H1 (cell line): ENCODE results near the gene WDR6. TPM values are rescaled to one million over a fixed set of nuclear protein-coding genes. Genes with fewer than 3 reads are reported as not detected.

Source experiments
- ASH2L ChIP-seq: fragments of 200-600, 300-600 bp; sonication (generic); IDR thresholded peaks from one replicate; pipeline ENCODE4 v1.7.1; 2017; ENCODE audit warnings: low read length
- ATF2 ChIP-seq: IDR thresholded peaks from 2 replicates; pipeline ENCODE4 v1.6.1; 2012; ENCODE audit warnings: low read length, inconsistent platforms
- ATF3 ChIP-seq: IDR thresholded peaks from 2 replicates; pipeline ENCODE4 v1.6.1; 2011; ENCODE audit warnings: low read depth, mild to moderate bottlenecking, low read length; ENCODE audit not compliant: insufficient read depth
- CBX8 ChIP-seq: fragments of 300-800, 300-1000 bp; sonication (generic); IDR thresholded peaks from 2 replicates; pipeline ENCODE4 v1.7.1; 2016; ENCODE audit warnings: low read depth, low read length, borderline replicate concordance
- CEBPB ChIP-seq: IDR thresholded peaks from 2 replicates; pipeline ENCODE4 v1.6.1; 2012; ENCODE audit warnings: low read depth, low read length
- CHD1 ChIP-seq: IDR thresholded peaks from 2 replicates; pipeline ENCODE4 v1.6.1; 2012; ENCODE audit warnings: low read depth, low read length, improper control_type of control experiment
- CREB1 ChIP-seq: IDR thresholded peaks from 2 replicates; pipeline ENCODE4 v1.6.1; 2012; ENCODE audit warnings: inconsistent platforms
- GTF2F1 ChIP-seq: IDR thresholded peaks from 2 replicates; pipeline ENCODE4 v1.6.1; 2012; ENCODE audit warnings: low read depth, low read length, improper control_type of control experiment, borderline replicate concordance
- KDM1A ChIP-seq: fragments of 200-600, 300-600 bp; sonication (generic); IDR thresholded peaks from 2 replicates; pipeline ENCODE4 v1.7.1; 2016; ENCODE audit warnings: mild to moderate bottlenecking, low read length, borderline replicate concordance
- KDM4A ChIP-seq: IDR thresholded peaks from one replicate; pipeline ENCODE4 v1.7.1; 2012; ENCODE audit warnings: low read depth, mild to moderate bottlenecking, moderate library complexity, low read length, inconsistent platforms; ENCODE audit not compliant: severe bottlenecking
- KDM5A ChIP-seq: fragments of 200-600 bp; IDR thresholded peaks from 2 replicates; pipeline ENCODE4 v1.7.1; 2012; ENCODE audit warnings: mild to moderate bottlenecking, low read length, inconsistent platforms, mixed read lengths
- NANOG ChIP-seq: IDR thresholded peaks from 2 replicates; pipeline ENCODE4 v1.6.1; 2011; ENCODE audit warnings: low read length, low read depth, mild to moderate bottlenecking, inconsistent platforms; ENCODE audit not compliant: insufficient read depth, poor library complexity, severe bottlenecking
- POLR2A ChIP-seq, 2 experiments: IDR thresholded peaks; 1 replicate in 1 of 2; 2 replicates in 1 of 2; pipeline ENCODE4 v1.6.1; 2011; ENCODE audit warnings: low read depth in 2 of 2, low read length in 2 of 2, mild to moderate bottlenecking in 2 of 2; ENCODE audit errors: control extremely low read depth in 1 of 2
- RFX5 ChIP-seq: IDR thresholded peaks from 2 replicates; pipeline ENCODE4 v1.6.1; 2011; ENCODE audit warnings: low read depth, low read length, improper control_type of control experiment, borderline replicate concordance
- RNF2 ChIP-seq: fragments of 200-900, 300-1000 bp; sonication (generic); IDR thresholded peaks from 2 replicates; pipeline ENCODE4 v1.7.1; 2016; ENCODE audit warnings: borderline replicate concordance, low read depth, mild to moderate bottlenecking, antibody characterized with exemption, low read length; ENCODE audit not compliant: poor library complexity, severe bottlenecking; ENCODE audit errors: missing control alignments
- RXRA ChIP-seq: IDR thresholded peaks from 2 replicates; pipeline ENCODE4 v1.6.1; 2011; ENCODE audit warnings: low read depth, mild to moderate bottlenecking, low read length, moderate library complexity; ENCODE audit not compliant: insufficient read depth
- SAP30 ChIP-seq: fragments of 300-600 bp; sonication (generic); IDR thresholded peaks from 2 replicates; pipeline ENCODE4 v1.7.1; 2012; ENCODE audit warnings: low read length, moderate library complexity, mild to moderate bottlenecking, inconsistent platforms; ENCODE audit not compliant: insufficient read depth, insufficient replicate concordance
- SIX5 ChIP-seq: IDR thresholded peaks from 2 replicates; pipeline ENCODE4 v1.6.1; 2011; ENCODE audit warnings: mild to moderate bottlenecking, low read depth, low read length
- SP1 ChIP-seq: IDR thresholded peaks from 2 replicates; pipeline ENCODE4 v1.6.1; 2011; ENCODE audit warnings: low read depth, low read length
- SP2 ChIP-seq: IDR thresholded peaks from 2 replicates; pipeline ENCODE4 v1.6.1; 2012; ENCODE audit warnings: mild to moderate bottlenecking, low read length, inconsistent platforms
- TAF1 ChIP-seq: IDR thresholded peaks from 2 replicates; pipeline ENCODE4 v1.6.1; 2011; ENCODE audit warnings: mild to moderate bottlenecking, low read depth, low read length
- TAF7 ChIP-seq: optimal IDR thresholded peaks from 2 replicates; pipeline ENCODE3; 2011; ENCODE audit warnings: low read depth, mild to moderate bottlenecking, inconsistent platforms, low read length, moderate library complexity, borderline replicate concordance
- polyA plus RNA-seq, 7 experiments: library from polyadenylated mRNA; depleted of rRNA in 3 of 7; stranded (reverse) in 5 of 7; unstranded in 2 of 7; fragments of >200 nt in 5 of 7; fragments of 200-250 nt in 2 of 7; gene quantifications; 1 replicate in 5 of 7; 2 replicates in 1 of 7; 4 replicates in 1 of 7; pipeline versions ENCODE4 v1.2.1 to v1.2.3, GENCODE V29; 2011 to 2013; ENCODE audit warnings: missing spikeins in 2 of 7, mixed read lengths in 2 of 7
- total RNA-seq: library from RNA; stranded (reverse); fragmentation: NEBNext Ultra II Directional; extraction: Animal tissue kit (Norgen Biotek cat#: 25700); gene quantifications from 2 replicates; pipeline ENCODE4 v1.2.1, GENCODE V29; 2021

The WDR6 gene
- total and polyA plus RNA-seq, 2 of the 8 experiments (the other 6 are each of a cell fraction or from before 2014, with no cell fraction given) = 180 to 257 TPM

GRCh38 chr3:49017971-49018706 is 10.9 kb downstream of the WDR6 start, which contains the start of gene DALRD3 (continued):
- TF ChIP-seq CHD1 = no peak
- TF ChIP-seq NANOG = no peak
- no peak for TF ChIP-seq RXRA
- TF ChIP-seq SIX5 = no peak
- TF ChIP-seq ASH2L = peak; percentile 42
- TF ChIP-seq CBX8 = no peak
- no peak for TF ChIP-seq RNF2
- no peak for TF ChIP-seq TAF7
- TF ChIP-seq POLR2A (IDR thresholded peaks at IDR 0.05; ENCODE audit: control extremely low read depth in 1 of 2, low read depth in 2 of 2, low read length in 2 of 2) = peak in 1 of 2 experiments; percentile 26; a peak in 1 of 3 replicates
- no peak for TF ChIP-seq ATF3
- TF ChIP-seq KDM4A = peak; percentile 81
- TF ChIP-seq SP1 = no peak
- peak; percentile 95 for TF ChIP-seq CREB1
- TF ChIP-seq KDM1A = no peak
- peak; percentile 65; the same call in 1 of the 2 replicates for TF ChIP-seq ATF2
- TF ChIP-seq RFX5 = no peak
- no peak for TF ChIP-seq SP2
- TF ChIP-seq TAF1 = peak; percentile 39; the same call in 1 of the 2 replicates
- TF ChIP-seq KDM5A = peak; percentile 33; the same call in 1 of the 2 replicates
- no peak for TF ChIP-seq GTF2F1
- TF ChIP-seq SAP30 = no peak
- no peak for TF ChIP-seq CEBPB
